H1 (cell line): ENCODE data around the gene HPS5. TPM values are rescaled to one million over a fixed set of nuclear protein-coding genes. Genes with fewer than 3 reads are reported as not detected.

ENCODE experiments used
- polyA plus RNA-seq, 7 experiments: library from polyadenylated mRNA; depleted of rRNA in 3 of 7; stranded (reverse) in 5 of 7; unstranded in 2 of 7; fragments of >200 nt in 5 of 7; fragments of 200-250 nt in 2 of 7; gene quantifications; 1 replicate in 5 of 7; 2 replicates in 1 of 7; 4 replicates in 1 of 7; pipeline versions ENCODE4 v1.2.1 to v1.2.3, GENCODE V29; 2011 to 2013; ENCODE audit warnings: missing spikeins in 2 of 7, mixed read lengths in 2 of 7
- small RNA-seq: library from polyadenylated mRNA; stranded (forward); fragments of <200 nt; extraction: miRNeasy Mini kit (QIAGEN cat#:217004); gene quantifications from one replicate; pipeline ENCODE3, GENCODE V24; 2013; ENCODE audit not compliant: insufficient read depth
- total RNA-seq: library from RNA; stranded (reverse); fragmentation: NEBNext Ultra II Directional; extraction: Animal tissue kit (Norgen Biotek cat#: 25700); gene quantifications from 2 replicates; pipeline ENCODE4 v1.2.1, GENCODE V29; 2021

The HPS5 gene
- total and polyA plus RNA-seq, 2 of the 8 experiments (the other 6 are each of a cell fraction or from before 2014, with no cell fraction given), result 5.0 to 18.5 TPM

Small RNA genes within 50 kb of the gene (small RNA-seq; reads per million reads assigned to genes)
- gene RNA5SP333 (not detected), gene RNA5SP334 (not detected)

Other genes with a start within 250 kb of the HPS5 start
- gene SAAL1, start 216.1 kb downstream of the HPS5 start, total RNA-seq, result 46.6 and 48.3 TPM in 2 replicates
- gene SAAL1, start 216.1 kb downstream of the HPS5 start, polyA plus RNA-seq (2011; rRNA removed), result 17.3 and 26.4 TPM in 2 replicates
- gene MRGPRX3, start 189.6 kb downstream of the HPS5 start, total RNA-seq, result not detected in 2 replicates
- not detected in 2 replicates for gene MRGPRX3, start 189.6 kb downstream of the HPS5 start, polyA plus RNA-seq (2011; rRNA removed)
- not detected in 2 replicates for gene MRGPRX4, start 149.3 kb downstream of the HPS5 start, total RNA-seq
- not detected in 2 replicates for gene MRGPRX4, start 149.3 kb downstream of the HPS5 start, polyA plus RNA-seq (2011; rRNA removed)
- not detected in 2 replicates for gene SAA4, start 85.3 kb downstream of the HPS5 start, total RNA-seq
- not detected in 2 replicates for gene SAA4, start 85.3 kb downstream of the HPS5 start, polyA plus RNA-seq (2011; rRNA removed)
- not detected in 2 replicates for gene SAA2, start 73.5 kb downstream of the HPS5 start, total RNA-seq
- not detected in 2 replicates for gene SAA2, start 73.5 kb downstream of the HPS5 start, polyA plus RNA-seq (2011; rRNA removed)
- gene SAA1, start 55.9 kb downstream of the HPS5 start, total RNA-seq, result not detected in 2 replicates
- gene SAA1, start 55.9 kb downstream of the HPS5 start, polyA plus RNA-seq (2011; rRNA removed), result 0.41 TPM in 1 of 2 replicates, not detected in the other
- 26.3 and 28.0 TPM in 2 replicates for gene GTF2H1, start 427 bp upstream of the HPS5 start, total RNA-seq
- gene GTF2H1, start 427 bp upstream of the HPS5 start, polyA plus RNA-seq (2011; rRNA removed), result 9.1 and 9.3 TPM in 2 replicates
- 480 and 486 TPM in 2 replicates for gene LDHA, start 72.4 kb upstream of the HPS5 start, total RNA-seq
- gene LDHA, start 72.4 kb upstream of the HPS5 start, polyA plus RNA-seq (2011; rRNA removed), result 241 and 443 TPM in 2 replicates
- 0.88 and 0.96 TPM in 2 replicates for gene LDHC, start 90.2 kb upstream of the HPS5 start, total RNA-seq
- gene LDHC, start 90.2 kb upstream of the HPS5 start, polyA plus RNA-seq (2011; rRNA removed), result 0.39 and 1.2 TPM in 2 replicates
- not detected in 2 replicates for gene LDHAL6A, start 133.7 kb upstream of the HPS5 start, total RNA-seq
- gene LDHAL6A, start 133.7 kb upstream of the HPS5 start, polyA plus RNA-seq (2011; rRNA removed), result not detected in 2 replicates
- gene TSG101, start 204.8 kb upstream of the HPS5 start, total RNA-seq, result 50.8 and 58.2 TPM in 2 replicates
- gene TSG101, start 204.8 kb upstream of the HPS5 start, polyA plus RNA-seq (2011; rRNA removed), result 138 and 151 TPM in 2 replicates